ENCODE measurements around the gene NDFIP1. TPM values are rescaled to one million over a fixed set of nuclear protein-coding genes. Genes with fewer than 3 reads are reported as not detected.

NDFIP1 gene, protein sequence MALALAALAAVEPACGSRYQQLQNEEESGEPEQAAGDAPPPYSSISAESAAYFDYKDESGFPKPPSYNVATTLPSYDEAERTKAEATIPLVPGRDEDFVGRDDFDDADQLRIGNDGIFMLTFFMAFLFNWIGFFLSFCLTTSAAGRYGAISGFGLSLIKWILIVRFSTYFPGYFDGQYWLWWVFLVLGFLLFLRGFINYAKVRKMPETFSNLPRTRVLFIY
- total RNA-seq (ENCODE audit: low replicate concordance), result 24.5 and 46.2 TPM in 2 replicates

GRCh38 chr5:142108432-142109330 is at the start of gene NDFIP1:
Gene NDFIP1 (plus strand): TSS chr5:142108779. CDS start chr5:142108975, 196 bp downstream.

Other genes starting within 250 kb of the NDFIP1 start
- 4.0 and 27.5 TPM in 2 replicates for gene PCDH1, start 230.4 kb upstream of the NDFIP1 start, total RNA-seq (ENCODE audit: low replicate concordance)
- gene DELE1, start 184.9 kb upstream of the NDFIP1 start, total RNA-seq (ENCODE audit: low replicate concordance), result 27.1 and 34.5 TPM in 2 replicates
- gene PCDH12, start 150.6 kb upstream of the NDFIP1 start, total RNA-seq (ENCODE audit: low replicate concordance), result under 0.01 and 1.2 TPM in 2 replicates
- gene RNF14, start 139.7 kb upstream of the NDFIP1 start, total RNA-seq (ENCODE audit: low replicate concordance), result 49.7 and 55.5 TPM in 2 replicates
- 38.2 and 81.9 TPM in 2 replicates for gene GNPDA1, start 95.8 kb upstream of the NDFIP1 start, total RNA-seq (ENCODE audit: low replicate concordance)
- gene SPRY4, start 216.2 kb downstream of the NDFIP1 start, total RNA-seq (ENCODE audit: low replicate concordance), result 2.6 and 10.7 TPM in 2 replicates

Measured in smooth muscle cell of the coronary artery (primary cell).